ENCODE data around the gene CRTC1.

DNA sequence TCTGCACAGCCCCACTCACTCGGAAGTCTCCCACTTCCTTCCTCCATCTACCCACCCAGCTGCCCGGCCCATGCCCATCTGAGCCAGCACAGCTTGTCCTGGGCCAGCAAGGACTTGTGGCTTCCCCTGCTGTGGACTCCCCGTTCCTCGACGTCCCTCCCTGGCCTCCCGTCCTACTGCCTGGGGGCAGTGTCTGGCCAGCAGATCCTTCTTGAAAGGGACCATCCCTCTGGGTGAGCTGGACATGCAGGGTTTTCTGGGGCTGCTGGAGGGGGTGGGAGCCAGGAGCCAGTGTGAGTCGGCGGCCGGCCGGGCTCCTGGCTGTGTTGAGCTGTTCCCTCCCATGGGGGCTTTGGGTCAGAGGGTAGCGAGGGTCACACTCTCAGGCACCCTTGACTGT, 26.7 kb downstream of the CRTC1 start:
- TF ChIP-seq SMAD3 (CRISPR knock-in tag; IDR thresholded peaks at IDR 0.05; ENCODE audit: borderline replicate concordance) (no peak), TEAD4 (CRISPR knock-in tag; IDR thresholded peaks at IDR 0.05) (no peak)
- TF ChIP-seq, protein P1, sequence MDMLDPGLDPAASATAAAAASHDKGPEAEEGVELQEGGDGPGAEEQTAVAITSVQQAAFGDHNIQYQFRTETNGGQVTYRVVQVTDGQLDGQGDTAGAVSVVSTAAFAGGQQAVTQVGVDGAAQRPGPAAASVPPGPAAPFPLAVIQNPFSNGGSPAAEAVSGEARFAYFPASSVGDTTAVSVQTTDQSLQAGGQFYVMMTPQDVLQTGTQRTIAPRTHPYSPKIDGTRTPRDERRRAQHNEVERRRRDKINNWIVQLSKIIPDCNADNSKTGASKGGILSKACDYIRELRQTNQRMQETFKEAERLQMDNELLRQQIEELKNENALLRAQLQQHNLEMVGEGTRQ (CRISPR knock-in tag; IDR thresholded peaks at IDR 0.05): no peak
- TF ChIP-seq, protein P2, sequence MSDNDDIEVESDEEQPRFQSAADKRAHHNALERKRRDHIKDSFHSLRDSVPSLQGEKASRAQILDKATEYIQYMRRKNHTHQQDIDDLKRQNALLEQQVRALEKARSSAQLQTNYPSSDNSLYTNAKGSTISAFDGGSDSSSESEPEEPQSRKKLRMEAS (CRISPR knock-in tag; IDR thresholded peaks at IDR 0.05): no peak
- TF ChIP-seq, protein P3, sequence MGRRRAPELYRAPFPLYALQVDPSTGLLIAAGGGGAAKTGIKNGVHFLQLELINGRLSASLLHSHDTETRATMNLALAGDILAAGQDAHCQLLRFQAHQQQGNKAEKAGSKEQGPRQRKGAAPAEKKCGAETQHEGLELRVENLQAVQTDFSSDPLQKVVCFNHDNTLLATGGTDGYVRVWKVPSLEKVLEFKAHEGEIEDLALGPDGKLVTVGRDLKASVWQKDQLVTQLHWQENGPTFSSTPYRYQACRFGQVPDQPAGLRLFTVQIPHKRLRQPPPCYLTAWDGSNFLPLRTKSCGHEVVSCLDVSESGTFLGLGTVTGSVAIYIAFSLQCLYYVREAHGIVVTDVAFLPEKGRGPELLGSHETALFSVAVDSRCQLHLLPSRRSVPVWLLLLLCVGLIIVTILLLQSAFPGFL (CRISPR knock-in tag; IDR thresholded peaks at IDR 0.05; ENCODE audit: borderline replicate concordance): no peak
- TF ChIP-seq, protein P4, sequence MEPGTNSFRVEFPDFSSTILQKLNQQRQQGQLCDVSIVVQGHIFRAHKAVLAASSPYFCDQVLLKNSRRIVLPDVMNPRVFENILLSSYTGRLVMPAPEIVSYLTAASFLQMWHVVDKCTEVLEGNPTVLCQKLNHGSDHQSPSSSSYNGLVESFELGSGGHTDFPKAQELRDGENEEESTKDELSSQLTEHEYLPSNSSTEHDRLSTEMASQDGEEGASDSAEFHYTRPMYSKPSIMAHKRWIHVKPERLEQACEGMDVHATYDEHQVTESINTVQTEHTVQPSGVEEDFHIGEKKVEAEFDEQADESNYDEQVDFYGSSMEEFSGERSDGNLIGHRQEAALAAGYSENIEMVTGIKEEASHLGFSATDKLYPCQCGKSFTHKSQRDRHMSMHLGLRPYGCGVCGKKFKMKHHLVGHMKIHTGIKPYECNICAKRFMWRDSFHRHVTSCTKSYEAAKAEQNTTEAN (CRISPR knock-in tag; IDR thresholded peaks at IDR 0.05): no peak
